OCI-M1 (cell line): ENCODE measurements around the gene KIAA1671.

ENCODE experiments used
- DNase-seq: peaks from one replicate; lab custom pipeline; 2025; lab: John Stamatoyannopoulos, UW

Gene KIAA1671

DNA sequence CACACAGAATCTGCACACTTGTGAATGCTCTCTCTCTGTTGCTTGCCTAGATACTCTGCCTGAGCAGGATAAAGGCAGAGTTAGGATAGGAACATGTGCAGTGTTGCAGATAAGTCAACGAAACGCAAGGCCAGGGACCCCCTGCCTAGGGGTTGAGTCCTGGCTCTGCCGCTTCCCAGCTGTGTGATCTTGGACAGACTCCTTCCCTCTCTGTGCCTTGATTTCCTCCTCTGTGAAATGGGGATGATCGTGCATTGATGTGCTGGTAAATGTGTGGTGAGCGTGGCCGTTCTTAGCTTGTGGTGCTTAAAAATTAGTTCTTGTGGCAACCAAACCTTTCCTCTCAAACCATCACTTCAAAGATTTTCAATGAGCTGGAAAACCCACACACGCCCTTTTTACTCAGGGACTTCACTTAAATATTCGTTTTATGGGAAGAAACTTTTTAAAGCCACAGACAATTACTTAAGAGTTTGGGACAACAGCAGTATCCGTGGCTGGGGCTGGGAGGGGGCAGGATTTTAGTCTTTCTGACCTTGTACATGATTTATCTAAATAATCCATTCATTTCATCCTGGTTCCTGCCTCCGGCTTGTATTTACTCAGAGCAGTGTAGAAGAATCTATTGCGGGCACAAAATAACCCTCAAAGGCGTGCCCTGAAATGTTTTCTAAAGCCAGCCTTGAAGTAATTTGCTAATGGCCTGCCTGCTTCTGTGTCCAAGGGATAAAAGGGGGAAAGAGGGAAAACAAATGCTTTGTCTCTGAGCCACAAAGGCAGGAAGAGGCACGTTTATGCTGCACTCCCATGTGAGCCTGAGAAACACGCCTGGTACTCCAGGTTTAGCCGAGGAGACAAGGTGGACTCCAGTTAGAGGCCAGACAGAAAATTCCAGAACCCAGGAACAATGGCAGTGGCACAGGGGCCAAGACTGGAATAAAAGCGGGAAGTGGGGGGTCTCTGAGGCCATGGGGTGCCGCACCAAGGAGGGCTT, 162.2 kb downstream of the KIAA1671 start:
- no peak for DNase-seq

DNA sequence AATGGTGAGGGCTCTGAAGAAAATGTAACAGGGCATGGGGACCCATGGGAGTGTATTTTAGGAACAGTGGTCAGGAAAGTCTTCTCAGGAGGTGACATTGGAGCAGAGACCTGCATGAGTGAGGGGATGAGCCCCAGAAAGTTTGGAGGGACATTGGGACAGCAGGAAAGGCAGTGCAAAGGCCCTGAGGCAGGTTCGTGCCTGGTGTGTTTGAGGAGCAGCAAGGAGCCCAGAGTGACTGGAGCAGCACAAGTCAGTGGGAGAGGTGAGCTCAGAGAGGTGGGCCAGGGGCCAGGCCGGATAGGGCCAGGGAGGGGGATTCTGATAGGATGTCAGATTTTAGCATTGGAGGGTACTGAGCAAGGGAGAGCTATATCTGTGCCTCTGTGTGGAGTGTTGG, 167.1 kb downstream of the KIAA1671 start:
- no peak for DNase-seq

- no peak for DNase-seq
Observed at GRCh38 chr22:25120093-25120561, 167.6 kb downstream of the KIAA1671 start.

- no peak for DNase-seq
Observed at GRCh38 chr22:25120761-25121212, 168.3 kb downstream of the KIAA1671 start.

- DNase-seq = no peak
Observed at GRCh38 chr22:25122136-25122764, 169.7 kb downstream of the KIAA1671 start.

DNA sequence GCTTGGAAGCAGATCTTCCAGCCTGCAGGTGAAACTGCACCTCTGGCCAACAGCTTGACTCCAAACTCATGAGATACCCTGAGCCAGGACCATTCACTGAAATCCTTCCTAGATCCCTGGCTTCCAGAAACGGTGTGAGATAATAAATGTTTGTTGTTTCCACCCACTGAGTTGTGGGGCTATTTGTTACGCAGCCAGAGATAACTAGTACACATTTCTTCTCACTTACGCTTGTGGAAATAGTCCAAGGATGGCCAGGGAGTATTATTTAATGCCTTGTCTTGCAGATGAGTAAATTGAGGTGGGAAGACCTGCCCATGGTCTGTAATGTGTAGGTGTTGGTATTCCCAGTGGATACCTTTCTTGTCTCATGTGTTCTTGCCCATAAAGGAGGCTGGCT, 171.2 kb downstream of the KIAA1671 start:
- DNase-seq = no peak

GRCh38 chr22:25125693-25126357, 173.3 kb downstream of the KIAA1671 start:
- no peak for DNase-seq

DNA sequence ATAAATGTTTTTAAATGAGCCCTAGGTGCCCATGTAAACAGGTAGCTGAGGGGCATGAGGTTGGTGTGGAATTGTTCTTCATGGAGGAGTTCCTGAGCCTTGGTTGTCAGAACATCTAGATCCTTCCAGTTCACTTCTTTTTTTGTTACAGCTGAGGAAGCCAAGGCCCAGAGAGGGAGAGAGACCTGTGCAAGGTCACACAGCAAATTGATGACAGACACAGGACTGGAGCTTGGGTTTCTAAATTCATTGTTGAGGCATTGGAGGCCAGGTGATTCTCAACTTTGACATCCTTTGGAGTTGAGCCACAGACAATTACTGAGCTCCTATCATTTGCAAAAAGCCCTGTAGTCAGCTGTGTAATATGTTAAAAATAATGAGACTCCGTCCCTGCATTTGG, 174.0 kb downstream of the KIAA1671 start:
- DNase-seq = no peak

DNA sequence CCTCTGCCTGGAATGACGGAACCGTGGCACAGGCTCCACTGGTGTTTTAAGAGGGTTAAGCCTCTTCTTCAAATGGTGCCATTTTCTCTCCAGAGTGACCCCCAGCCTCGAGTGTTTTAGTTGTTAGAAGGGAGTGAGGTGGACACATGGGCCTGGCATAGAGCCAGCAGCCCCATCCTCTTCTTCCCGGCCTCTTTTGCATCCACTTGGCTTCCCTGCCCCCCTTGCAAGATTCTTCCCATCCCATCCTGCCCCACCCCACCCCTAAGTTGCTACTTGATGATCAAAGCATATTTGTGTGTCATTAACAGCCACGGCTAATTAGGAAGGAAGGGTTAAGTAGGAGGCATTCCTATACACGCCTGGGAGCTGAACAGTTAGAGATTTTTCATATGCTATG, 174.8 kb downstream of the KIAA1671 start:
- no peak for DNase-seq

DNA sequence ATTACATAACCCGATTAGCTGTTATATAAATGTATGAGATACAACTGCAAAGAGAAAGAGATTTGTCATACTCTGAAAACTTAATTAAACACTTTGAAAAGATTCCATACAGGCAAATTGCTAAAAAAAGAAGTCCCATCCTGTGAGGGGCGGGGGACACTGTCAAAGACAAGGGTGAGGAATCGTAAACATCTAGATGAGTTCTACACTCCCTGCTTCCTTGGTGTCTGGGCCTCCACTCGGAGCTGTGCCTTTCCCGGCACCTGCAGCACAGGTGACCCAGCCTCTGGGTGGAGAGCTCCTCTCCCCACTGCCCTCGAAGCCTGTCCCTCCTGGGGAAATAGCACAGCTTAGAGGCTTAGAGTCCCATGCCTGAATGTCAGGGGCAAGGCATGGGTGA, 177.9 kb downstream of the KIAA1671 start:
- no peak for DNase-seq

DNA sequence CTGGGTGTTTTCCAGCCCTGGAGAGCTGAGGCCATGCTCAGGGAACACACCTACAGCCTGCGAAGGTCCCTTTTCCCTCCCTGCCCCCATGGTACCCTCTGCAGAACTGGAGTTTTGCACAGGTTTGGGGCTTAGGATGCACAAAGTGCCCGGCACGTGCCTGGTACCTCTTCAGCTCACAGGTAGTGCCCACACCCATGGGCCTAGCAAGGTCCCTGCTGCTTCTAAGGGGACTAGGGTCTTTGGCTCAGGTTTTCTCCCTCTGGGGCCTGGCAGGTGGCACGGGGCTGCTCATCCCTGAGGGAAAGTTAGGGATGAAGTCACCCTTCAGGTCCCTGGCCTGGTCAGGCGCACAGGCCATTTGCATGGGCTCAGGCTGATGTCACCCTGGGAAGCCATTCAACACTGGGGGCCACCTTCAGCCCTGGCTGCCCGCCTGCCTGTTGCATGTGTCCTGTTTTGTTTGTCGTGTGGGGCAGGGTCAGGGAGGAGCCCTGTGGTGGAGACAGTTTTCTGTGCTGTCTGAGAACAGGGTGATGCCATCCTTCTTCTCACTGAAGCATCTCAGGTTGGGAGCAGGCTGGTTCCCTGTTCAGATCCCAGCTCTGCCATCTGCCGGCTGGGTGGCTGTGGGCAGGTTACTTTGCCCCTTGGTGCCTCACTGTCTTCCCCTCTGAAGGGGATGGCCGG, 178.8 kb downstream of the KIAA1671 start:
- no peak for DNase-seq

DNA sequence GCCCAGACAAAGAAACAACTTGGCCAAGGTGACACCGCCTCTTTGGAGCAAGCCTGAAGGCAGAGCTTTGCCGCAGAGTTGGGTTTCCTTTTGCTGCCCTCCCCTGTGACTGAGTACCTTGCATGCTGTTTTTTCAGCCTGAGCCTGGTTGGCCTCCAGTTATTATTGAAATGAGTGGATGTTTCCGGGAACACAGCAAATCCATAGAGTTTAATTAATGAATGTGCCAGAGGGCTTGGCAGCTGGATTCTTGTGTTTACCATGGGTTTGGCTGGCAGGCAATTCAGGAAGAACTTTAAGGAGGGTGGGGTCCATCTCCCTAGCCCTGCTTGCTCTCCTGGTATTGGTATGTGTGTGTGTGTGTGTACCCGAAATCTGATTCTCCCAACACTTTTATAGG, 181.5 kb downstream of the KIAA1671 start:
- no peak for DNase-seq

DNA sequence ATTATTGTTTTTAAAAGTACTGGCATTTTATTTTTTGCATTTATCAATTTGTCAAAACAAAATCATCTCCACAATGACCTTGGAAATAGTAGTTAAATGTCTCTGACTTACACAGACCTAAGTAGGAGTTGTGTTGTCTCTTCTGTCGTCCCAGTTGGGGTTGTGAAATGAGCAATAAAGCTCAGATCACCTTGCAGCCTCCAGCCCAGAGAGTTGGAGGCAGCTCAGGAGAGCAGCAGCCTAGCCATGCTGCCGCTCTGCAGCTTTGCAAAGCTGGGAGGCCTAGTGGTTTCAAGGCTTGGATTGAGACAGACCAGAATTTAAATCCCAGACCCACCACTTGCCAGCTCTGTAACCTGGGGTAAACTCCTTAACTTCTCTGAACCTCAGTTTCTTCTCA, 181.9 kb downstream of the KIAA1671 start:
- no peak for DNase-seq

- no peak for DNase-seq
Observed at GRCh38 chr22:25136953-25137576, 184.5 kb downstream of the KIAA1671 start.

- DNase-seq = peak; percentile 31
Observed at GRCh38 chr22:25137577-25138525, 185.3 kb downstream of the KIAA1671 start.

DNA sequence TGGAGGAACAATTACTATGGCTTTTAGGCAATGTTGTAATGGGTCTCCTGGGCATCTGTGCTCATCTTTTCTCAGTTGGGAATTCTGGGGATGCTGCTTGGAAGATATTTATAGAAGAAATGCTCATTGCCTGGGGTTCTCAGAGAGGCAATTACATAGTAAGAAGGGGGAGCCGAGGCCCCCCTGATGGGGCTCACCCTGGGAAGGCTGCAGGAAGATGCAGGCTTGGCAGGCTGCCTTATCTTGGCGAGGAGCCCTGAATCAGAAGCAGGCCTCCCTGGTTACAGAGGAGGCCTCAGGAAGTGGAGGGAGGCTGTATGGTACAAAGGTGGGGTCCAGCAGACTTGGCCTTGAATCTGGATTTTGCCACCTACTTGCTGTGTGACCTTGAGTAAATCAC, 186.5 kb downstream of the KIAA1671 start:
- no peak for DNase-seq

DNA sequence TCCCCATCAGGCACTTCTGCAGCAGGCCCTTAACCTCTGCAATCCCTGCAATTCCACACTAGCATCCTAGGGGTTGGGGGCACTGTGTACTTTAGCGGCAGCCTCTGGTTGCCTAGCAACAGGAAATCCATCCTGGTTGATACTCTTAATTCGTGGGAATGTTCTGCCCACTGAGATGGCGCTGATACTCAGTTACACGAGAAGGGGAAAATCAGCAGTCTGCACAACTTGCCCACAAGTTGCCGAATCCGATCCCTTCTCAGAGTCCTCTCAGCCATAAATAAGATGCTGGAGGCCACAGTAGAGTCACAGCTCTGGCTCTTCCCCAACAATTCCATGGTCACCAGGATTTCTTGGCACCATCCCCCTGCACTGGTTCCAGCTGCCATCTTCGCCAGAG, 189.6 kb downstream of the KIAA1671 start:
- no peak for DNase-seq

- no peak for DNase-seq
Observed at GRCh38 chr22:25143156-25144076, 190.9 kb downstream of the KIAA1671 start.

GRCh38 chr22:25144522-25144921, 192.0 kb downstream of the KIAA1671 start:
- no peak for DNase-seq
